GM12891 (cell line): ENCODE data around the gene EIF2S2.

Experiments used
- PAX5 ChIP-seq: IDR thresholded peaks from 2 replicates; pipeline ENCODE4 v1.6.1; 2011; ENCODE audit warnings: low read length, moderate library complexity, mild to moderate bottlenecking; ENCODE audit not compliant: insufficient read depth, severe bottlenecking
- POLR2A ChIP-seq: IDR thresholded peaks from 2 replicates; pipeline ENCODE4 v1.6.1; 2011; ENCODE audit warnings: low read depth, low read length, control low read depth
- POLR2AphosphoS5 ChIP-seq: IDR thresholded peaks from 2 replicates; pipeline ENCODE4 v1.6.1; 2011; ENCODE audit warnings: low read depth, low read length, control low read depth
- POU2F2 ChIP-seq: IDR thresholded peaks from 2 replicates; pipeline ENCODE4 v1.6.1; 2011; ENCODE audit warnings: low read depth, mild to moderate bottlenecking, control low read depth, low read length, moderate library complexity
- SPI1 ChIP-seq: IDR thresholded peaks from 2 replicates; pipeline ENCODE4 v1.6.1; 2011; ENCODE audit warnings: low read depth, low read length, control low read depth
- TAF1 ChIP-seq: IDR thresholded peaks from 2 replicates; pipeline ENCODE4 v1.6.1; 2011; ENCODE audit warnings: low read depth, low read length, control low read depth

- TF ChIP-seq SPI1 (no peak), POLR2AphosphoS5 (no peak), POLR2A (no peak), TAF1 (no peak), PAX5 (no peak), POU2F2 (no peak)
These were observed 28.9 kb downstream of the EIF2S2 start for GRCh38 chr20:34083137-34083536.
